GM23338 (cell line): ENCODE measurements around the gene RAD50. TPM values are rescaled to one million over a fixed set of nuclear protein-coding genes. Genes with fewer than 3 reads are reported as not detected.

Experiments used
- ATAC-seq: fragments of 200-7000 bp; cut with Tn5 transposase; 3 replicates; pipeline ENCODE4 v1.9.1; 2020
- DNase-seq: peaks from one replicate; pipeline ENCODE4 v3.0.0-alpha.2; 2015; ENCODE audit warnings: low spot score
- H2AFZ ChIP-seq: fragments of 200-600 bp; sonication (generic); 2 replicates; pipeline ENCODE4 v1.8.0; 2016; ENCODE audit warnings: antibody characterized with exemption, mild to moderate bottlenecking, moderate library complexity
- H3F3A ChIP-seq: fragments of 200-600 bp; sonication (generic); replicated peaks from 2 replicates; pipeline ENCODE4 v1.8.0; 2017; ENCODE audit warnings: antibody characterized with exemption, mixed run types, low read depth
- H3K27ac ChIP-seq: fragments of 200-600 bp; sonication (generic); 2 replicates; pipeline ENCODE4 v1.6.1; 2016; ENCODE audit warnings: low read depth
- H3K27me3 ChIP-seq: fragments of 200-600 bp; sonication (generic); 2 replicates; pipeline ENCODE4 v1.8.0; 2016; ENCODE audit warnings: mild to moderate bottlenecking, mixed run types, moderate library complexity; ENCODE audit not compliant: insufficient read depth
- H3K36me3 ChIP-seq: fragments of 200-600 bp; sonication (generic); 2 replicates; pipeline ENCODE4 v1.8.0; 2016; ENCODE audit warnings: mild to moderate bottlenecking; ENCODE audit not compliant: insufficient read depth
- H3K4me1 ChIP-seq: fragments of 200-600 bp; sonication (generic); 2 replicates; pipeline ENCODE4 v1.8.0; 2016; ENCODE audit warnings: mild to moderate bottlenecking, moderate library complexity; ENCODE audit not compliant: insufficient read depth
- H3K4me2 ChIP-seq: fragments of 200-600 bp; sonication (generic); 2 replicates; pipeline ENCODE4 v1.7.1; 2017; ENCODE audit warnings: mixed run types
- H3K4me3 ChIP-seq: fragments of 200-600 bp; sonication (generic); 2 replicates; pipeline ENCODE4 v1.6.1; 2016; ENCODE audit warnings: mixed run types
- H3K79me2 ChIP-seq: fragments of 200-600 bp; sonication (generic); replicated peaks from 2 replicates; pipeline ENCODE4 v1.8.0; 2017; ENCODE audit warnings: mild to moderate bottlenecking; ENCODE audit not compliant: insufficient read depth
- H3K9me2 ChIP-seq: fragments of 200-600 bp; sonication (generic); 2 replicates; pipeline ENCODE4 v1.8.0; 2017; ENCODE audit not compliant: insufficient read depth
- H4K20me1 ChIP-seq: fragments of 200-600 bp; sonication (generic); replicated peaks from 2 replicates; pipeline ENCODE4 v1.8.0; 2017; ENCODE audit warnings: mild to moderate bottlenecking; ENCODE audit not compliant: insufficient read depth
- H3K27ac Mint-ChIP-seq: 2 replicates; pipeline ENCODE4 v1.8.0; 2020; ENCODE audit warnings: inconsistent platforms, mild to moderate bottlenecking, moderate library complexity, mixed read lengths
- H3K27me3 Mint-ChIP-seq: 3 replicates; pipeline ENCODE4 v1.8.0; 2022; ENCODE audit warnings: low read depth, mild to moderate bottlenecking, moderate library complexity, mixed read lengths, inconsistent platforms; ENCODE audit not compliant: insufficient read depth, poor library complexity
- H3K36me3 Mint-ChIP-seq: 3 replicates; pipeline ENCODE4 v1.8.0; 2021; ENCODE audit warnings: low read depth, mild to moderate bottlenecking, inconsistent platforms, moderate library complexity, mixed read lengths
- H3K4me1 Mint-ChIP-seq: 3 replicates; pipeline ENCODE4 v1.8.0; 2020; ENCODE audit warnings: mild to moderate bottlenecking, inconsistent platforms, mixed read lengths
- H3K4me3 Mint-ChIP-seq: 3 replicates; pipeline ENCODE4 v1.8.0; 2021; ENCODE audit warnings: moderate library complexity, mild to moderate bottlenecking, inconsistent platforms, mixed read lengths
- H3K9me3 Mint-ChIP-seq: 3 replicates; pipeline ENCODE4 v1.8.0; 2020; ENCODE audit warnings: moderate library complexity, mild to moderate bottlenecking, inconsistent platforms, mixed read lengths
- CREB1 ChIP-seq: fragments of 250-450 bp; sonication (Bioruptor Pico); IDR thresholded peaks from 2 replicates; pipeline ENCODE4 v1.5.0; 2020; ENCODE audit warnings: low read depth, mild to moderate bottlenecking, moderate library complexity
- EZH2 ChIP-seq: fragments of 200-600 bp; sonication (generic); IDR thresholded peaks from one replicate; pipeline ENCODE4 v1.8.0; 2017; ENCODE audit warnings: antibody characterized with exemption, mild to moderate bottlenecking, low read depth; ENCODE audit not compliant: unreplicated experiment
- EZH2phosphoT487 ChIP-seq: fragments of 200-600 bp; sonication (generic); IDR thresholded peaks from one replicate; pipeline ENCODE4 v1.8.1; 2018; ENCODE audit warnings: antibody characterized with exemption; ENCODE audit not compliant: unreplicated experiment
- JUNB ChIP-seq: IDR thresholded peaks from one replicate; pipeline ENCODE4 v1.6.1; 2016; ENCODE audit warnings: antibody characterized with exemption; ENCODE audit not compliant: unreplicated experiment
- NANOG ChIP-seq: IDR thresholded peaks from 2 replicates; pipeline ENCODE4 v1.6.1; 2016; ENCODE audit warnings: antibody characterized with exemption, borderline replicate concordance
- POLR2AphosphoS5 ChIP-seq: IDR thresholded peaks from 2 replicates; pipeline ENCODE4 v1.6.1; 2016; ENCODE audit warnings: antibody characterized with exemption, low read depth
- STAT1 ChIP-seq: IDR thresholded peaks from one replicate; pipeline ENCODE4 v1.6.1; 2016; ENCODE audit warnings: antibody characterized with exemption; ENCODE audit not compliant: unreplicated experiment
- ZNF114 ChIP-seq: fragments of 250-450 bp; sonication (Bioruptor Pico); IDR thresholded peaks from 2 replicates; pipeline ENCODE4 v1.5.0; 2020; ENCODE audit warnings: mild to moderate bottlenecking, moderate library complexity
- ZNF331 ChIP-seq: fragments of 250-450 bp; sonication (Bioruptor Pico); IDR thresholded peaks from 2 replicates; pipeline ENCODE4 v1.5.0; 2020; ENCODE audit warnings: low read depth, mild to moderate bottlenecking, moderate library complexity
- polyA plus RNA-seq: library from polyadenylated mRNA; unstranded; fragments of >200 nt; fragmentation: Nextera tagmentation; extraction: Ambion mirVana; gene quantifications from 2 replicates; pipeline ENCODE4 v1.2.1, GENCODE V29; 2016
- total RNA-seq: library from RNA; depleted of rRNA; stranded (reverse); fragments of >200 nt; shearing (Covaris generic); gene quantifications from 2 replicates; pipeline ENCODE4 v1.2.3, GENCODE V29; 2014
- TF ChIP-seq, protein P1 (sequence below): fragments of 250-450 bp; sonication (Bioruptor Pico); IDR thresholded peaks from 2 replicates; pipeline ENCODE4 v1.5.0; 2020; ENCODE audit warnings: mild to moderate bottlenecking, moderate library complexity
- TF ChIP-seq, protein P2 (sequence below), 2 experiments: fragments of 200-600 bp in 1 of 2; sonication (generic) in 1 of 2; conservative IDR thresholded peaks; 2 replicates each; pipeline versions ENCODE4 v1.5.1 to v1.6.1; 2016 to 2017; ENCODE audit warnings: antibody characterized with exemption in 2 of 2, low read depth in 2 of 2, mild to moderate bottlenecking in 2 of 2, moderate library complexity in 1 of 2
- TF ChIP-seq, protein P3 (sequence below): IDR thresholded peaks from 2 replicates; pipeline ENCODE4 v1.6.1; 2016; ENCODE audit warnings: antibody characterized with exemption
- TF ChIP-seq, protein P4 (sequence below): IDR thresholded peaks from one replicate; pipeline ENCODE4 v1.6.1; 2018; ENCODE audit warnings: antibody characterized with exemption; ENCODE audit not compliant: unreplicated experiment

RAD50 gene
- total and polyA plus RNA-seq, 2 experiments from 2014 or later: 27.0 to 52.2 TPM

DNA sequence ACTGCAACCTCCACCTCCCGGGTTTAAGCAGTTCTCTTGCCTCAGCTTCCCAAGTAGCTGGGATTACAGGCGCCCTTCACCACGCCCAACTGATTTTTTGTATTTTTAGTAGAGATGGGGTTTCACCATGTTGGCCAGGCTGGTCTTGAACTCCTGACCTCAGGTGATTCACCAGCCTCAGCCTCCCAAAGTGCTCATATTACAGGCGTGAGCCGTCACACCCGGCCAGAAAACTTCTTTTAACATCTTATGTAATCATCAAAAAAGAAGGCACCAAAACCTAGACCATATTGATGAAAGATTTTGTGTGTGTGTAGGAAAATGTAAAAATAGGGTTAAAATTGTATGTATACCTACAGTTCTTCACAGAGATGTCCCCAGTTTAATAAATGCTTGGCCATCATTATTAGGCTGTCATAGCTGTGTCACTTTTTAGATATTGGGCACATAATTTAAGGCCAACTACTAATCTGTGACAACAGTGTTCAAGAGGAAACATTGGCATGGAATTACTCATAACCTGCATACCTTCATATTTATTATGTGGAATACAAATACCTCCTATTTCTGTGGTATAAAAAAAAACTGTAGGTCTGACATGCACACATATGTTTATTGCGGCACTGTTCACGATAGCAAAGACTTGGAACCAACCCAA, 44.4 kb downstream of the RAD50 start:
- TF ChIP-seq EZH2 (no peak), POLR2AphosphoS5 (no peak), ZNF331 (no peak), ZNF114 (CRISPR knock-in tag) (no peak), CREB1 (no peak), STAT1 (no peak), EZH2phosphoT487 (no peak), NANOG (no peak), JUNB (no peak)
- TF ChIP-seq, protein P1, sequence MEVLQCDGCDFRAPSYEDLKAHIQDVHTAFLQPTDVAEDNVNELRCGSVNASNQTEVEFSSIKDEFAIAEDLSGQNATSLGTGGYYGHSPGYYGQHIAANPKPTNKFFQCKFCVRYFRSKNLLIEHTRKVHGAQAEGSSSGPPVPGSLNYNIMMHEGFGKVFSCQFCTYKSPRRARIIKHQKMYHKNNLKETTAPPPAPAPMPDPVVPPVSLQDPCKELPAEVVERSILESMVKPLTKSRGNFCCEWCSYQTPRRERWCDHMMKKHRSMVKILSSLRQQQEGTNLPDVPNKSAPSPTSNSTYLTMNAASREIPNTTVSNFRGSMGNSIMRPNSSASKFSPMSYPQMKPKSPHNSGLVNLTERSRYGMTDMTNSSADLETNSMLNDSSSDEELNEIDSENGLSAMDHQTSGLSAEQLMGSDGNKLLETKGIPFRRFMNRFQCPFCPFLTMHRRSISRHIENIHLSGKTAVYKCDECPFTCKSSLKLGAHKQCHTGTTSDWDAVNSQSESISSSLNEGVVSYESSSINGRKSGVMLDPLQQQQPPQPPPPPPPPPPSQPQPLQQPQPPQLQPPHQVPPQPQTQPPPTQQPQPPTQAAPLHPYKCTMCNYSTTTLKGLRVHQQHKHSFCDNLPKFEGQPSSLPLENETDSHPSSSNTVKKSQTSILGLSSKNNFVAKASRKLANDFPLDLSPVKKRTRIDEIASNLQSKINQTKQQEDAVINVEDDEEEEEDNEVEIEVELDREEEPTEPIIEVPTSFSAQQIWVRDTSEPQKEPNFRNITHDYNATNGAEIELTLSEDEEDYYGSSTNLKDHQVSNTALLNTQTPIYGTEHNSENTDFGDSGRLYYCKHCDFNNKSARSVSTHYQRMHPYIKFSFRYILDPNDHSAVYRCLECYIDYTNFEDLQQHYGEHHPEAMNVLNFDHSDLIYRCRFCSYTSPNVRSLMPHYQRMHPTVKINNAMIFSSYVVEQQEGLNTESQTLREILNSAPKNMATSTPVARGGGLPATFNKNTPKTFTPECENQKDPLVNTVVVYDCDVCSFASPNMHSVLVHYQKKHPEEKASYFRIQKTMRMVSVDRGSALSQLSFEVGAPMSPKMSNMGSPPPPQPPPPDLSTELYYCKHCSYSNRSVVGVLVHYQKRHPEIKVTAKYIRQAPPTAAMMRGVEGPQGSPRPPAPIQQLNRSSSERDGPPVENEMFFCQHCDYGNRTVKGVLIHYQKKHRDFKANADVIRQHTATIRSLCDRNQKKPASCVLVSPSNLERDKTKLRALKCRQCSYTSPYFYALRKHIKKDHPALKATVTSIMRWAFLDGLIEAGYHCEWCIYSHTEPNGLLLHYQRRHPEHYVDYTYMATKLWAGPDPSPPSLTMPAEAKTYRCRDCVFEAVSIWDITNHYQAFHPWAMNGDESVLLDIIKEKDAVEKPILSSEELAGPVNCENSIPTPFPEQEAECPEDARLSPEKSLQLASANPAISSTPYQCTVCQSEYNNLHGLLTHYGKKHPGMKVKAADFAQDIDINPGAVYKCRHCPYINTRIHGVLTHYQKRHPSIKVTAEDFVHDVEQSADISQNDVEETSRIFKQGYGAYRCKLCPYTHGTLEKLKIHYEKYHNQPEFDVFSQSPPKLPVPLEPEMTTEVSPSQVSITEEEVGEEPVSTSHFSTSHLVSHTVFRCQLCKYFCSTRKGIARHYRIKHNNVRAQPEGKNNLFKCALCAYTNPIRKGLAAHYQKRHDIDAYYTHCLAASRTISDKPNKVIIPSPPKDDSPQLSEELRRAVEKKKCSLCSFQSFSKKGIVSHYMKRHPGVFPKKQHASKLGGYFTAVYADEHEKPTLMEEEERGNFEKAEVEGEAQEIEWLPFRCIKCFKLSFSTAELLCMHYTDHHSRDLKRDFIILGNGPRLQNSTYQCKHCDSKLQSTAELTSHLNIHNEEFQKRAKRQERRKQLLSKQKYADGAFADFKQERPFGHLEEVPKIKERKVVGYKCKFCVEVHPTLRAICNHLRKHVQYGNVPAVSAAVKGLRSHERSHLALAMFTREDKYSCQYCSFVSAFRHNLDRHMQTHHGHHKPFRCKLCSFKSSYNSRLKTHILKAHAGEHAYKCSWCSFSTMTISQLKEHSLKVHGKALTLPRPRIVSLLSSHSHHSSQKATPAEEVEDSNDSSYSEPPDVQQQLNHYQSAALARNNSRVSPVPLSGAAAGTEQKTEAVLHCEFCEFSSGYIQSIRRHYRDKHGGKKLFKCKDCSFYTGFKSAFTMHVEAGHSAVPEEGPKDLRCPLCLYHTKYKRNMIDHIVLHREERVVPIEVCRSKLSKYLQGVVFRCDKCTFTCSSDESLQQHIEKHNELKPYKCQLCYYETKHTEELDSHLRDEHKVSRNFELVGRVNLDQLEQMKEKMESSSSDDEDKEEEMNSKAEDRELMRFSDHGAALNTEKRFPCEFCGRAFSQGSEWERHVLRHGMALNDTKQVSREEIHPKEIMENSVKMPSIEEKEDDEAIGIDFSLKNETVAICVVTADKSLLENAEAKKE (CRISPR knock-in tag): no peak
- TF ChIP-seq, protein P2, sequence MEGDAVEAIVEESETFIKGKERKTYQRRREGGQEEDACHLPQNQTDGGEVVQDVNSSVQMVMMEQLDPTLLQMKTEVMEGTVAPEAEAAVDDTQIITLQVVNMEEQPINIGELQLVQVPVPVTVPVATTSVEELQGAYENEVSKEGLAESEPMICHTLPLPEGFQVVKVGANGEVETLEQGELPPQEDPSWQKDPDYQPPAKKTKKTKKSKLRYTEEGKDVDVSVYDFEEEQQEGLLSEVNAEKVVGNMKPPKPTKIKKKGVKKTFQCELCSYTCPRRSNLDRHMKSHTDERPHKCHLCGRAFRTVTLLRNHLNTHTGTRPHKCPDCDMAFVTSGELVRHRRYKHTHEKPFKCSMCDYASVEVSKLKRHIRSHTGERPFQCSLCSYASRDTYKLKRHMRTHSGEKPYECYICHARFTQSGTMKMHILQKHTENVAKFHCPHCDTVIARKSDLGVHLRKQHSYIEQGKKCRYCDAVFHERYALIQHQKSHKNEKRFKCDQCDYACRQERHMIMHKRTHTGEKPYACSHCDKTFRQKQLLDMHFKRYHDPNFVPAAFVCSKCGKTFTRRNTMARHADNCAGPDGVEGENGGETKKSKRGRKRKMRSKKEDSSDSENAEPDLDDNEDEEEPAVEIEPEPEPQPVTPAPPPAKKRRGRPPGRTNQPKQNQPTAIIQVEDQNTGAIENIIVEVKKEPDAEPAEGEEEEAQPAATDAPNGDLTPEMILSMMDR (conservative IDR thresholded peaks at IDR 0.05; ENCODE audit: low read depth in 2 of 2): no peak
- TF ChIP-seq, protein P3, sequence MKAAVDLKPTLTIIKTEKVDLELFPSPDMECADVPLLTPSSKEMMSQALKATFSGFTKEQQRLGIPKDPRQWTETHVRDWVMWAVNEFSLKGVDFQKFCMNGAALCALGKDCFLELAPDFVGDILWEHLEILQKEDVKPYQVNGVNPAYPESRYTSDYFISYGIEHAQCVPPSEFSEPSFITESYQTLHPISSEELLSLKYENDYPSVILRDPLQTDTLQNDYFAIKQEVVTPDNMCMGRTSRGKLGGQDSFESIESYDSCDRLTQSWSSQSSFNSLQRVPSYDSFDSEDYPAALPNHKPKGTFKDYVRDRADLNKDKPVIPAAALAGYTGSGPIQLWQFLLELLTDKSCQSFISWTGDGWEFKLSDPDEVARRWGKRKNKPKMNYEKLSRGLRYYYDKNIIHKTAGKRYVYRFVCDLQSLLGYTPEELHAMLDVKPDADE: no peak
- TF ChIP-seq, protein P4, sequence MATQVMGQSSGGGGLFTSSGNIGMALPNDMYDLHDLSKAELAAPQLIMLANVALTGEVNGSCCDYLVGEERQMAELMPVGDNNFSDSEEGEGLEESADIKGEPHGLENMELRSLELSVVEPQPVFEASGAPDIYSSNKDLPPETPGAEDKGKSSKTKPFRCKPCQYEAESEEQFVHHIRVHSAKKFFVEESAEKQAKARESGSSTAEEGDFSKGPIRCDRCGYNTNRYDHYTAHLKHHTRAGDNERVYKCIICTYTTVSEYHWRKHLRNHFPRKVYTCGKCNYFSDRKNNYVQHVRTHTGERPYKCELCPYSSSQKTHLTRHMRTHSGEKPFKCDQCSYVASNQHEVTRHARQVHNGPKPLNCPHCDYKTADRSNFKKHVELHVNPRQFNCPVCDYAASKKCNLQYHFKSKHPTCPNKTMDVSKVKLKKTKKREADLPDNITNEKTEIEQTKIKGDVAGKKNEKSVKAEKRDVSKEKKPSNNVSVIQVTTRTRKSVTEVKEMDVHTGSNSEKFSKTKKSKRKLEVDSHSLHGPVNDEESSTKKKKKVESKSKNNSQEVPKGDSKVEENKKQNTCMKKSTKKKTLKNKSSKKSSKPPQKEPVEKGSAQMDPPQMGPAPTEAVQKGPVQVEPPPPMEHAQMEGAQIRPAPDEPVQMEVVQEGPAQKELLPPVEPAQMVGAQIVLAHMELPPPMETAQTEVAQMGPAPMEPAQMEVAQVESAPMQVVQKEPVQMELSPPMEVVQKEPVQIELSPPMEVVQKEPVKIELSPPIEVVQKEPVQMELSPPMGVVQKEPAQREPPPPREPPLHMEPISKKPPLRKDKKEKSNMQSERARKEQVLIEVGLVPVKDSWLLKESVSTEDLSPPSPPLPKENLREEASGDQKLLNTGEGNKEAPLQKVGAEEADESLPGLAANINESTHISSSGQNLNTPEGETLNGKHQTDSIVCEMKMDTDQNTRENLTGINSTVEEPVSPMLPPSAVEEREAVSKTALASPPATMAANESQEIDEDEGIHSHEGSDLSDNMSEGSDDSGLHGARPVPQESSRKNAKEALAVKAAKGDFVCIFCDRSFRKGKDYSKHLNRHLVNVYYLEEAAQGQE: no peak
- no peak overlapping the region for H3K27ac Mint-ChIP-seq
- H3K27ac ChIP-seq: no peak overlapping the region
- H3K4me3 Mint-ChIP-seq: no peak overlapping the region
- H3F3A ChIP-seq: no peaks in the 10 kb centered on the region
- H3K9me2 ChIP-seq: no peaks in the 10 kb centered on the region
- no peaks in the 10 kb centered on the region for H3K27me3 ChIP-seq
- no peaks in the 10 kb centered on the region for H3K9me3 Mint-ChIP-seq
- no peaks in the 10 kb centered on the region for H3K27me3 Mint-ChIP-seq
- no peaks in the 10 kb centered on the region for H4K20me1 ChIP-seq
- H3K4me1 ChIP-seq: no peaks in the 10 kb centered on the region
- H3K4me1 Mint-ChIP-seq: no peaks in the 10 kb centered on the region
- peaks cover 21% of the 10 kb centered on the region for H3K36me3 Mint-ChIP-seq
- H3K36me3 ChIP-seq: peaks cover 8% of the 10 kb centered on the region
- no peak overlapping the region for H3K4me2 ChIP-seq
- H3K4me3 ChIP-seq: no peak overlapping the region
- ATAC-seq (no peak), DNase-seq (no peak)
- H2AFZ ChIP-seq: no peak overlapping the region
- no peaks in the 10 kb centered on the region for H3K79me2 ChIP-seq
